C4-2B (cell line): ENCODE measurements around the gene C1orf74.

Experiments
- H3K27ac ChIP-seq: fragments of 450-650 bp; 2 replicates; pipeline ENCODE4 v1.5.1; 2017
- ZFX ChIP-seq: fragments of 450-650 bp; IDR thresholded peaks from 2 replicates; pipeline ENCODE4 v1.6.1; 2017
- TF ChIP-seq, protein P1 (sequence below): fragments of 450-650 bp; conservative IDR thresholded peaks from 2 replicates; pipeline ENCODE4 v1.5.1; 2017; ENCODE audit warnings: mild to moderate bottlenecking

C1orf74 gene

DNA sequence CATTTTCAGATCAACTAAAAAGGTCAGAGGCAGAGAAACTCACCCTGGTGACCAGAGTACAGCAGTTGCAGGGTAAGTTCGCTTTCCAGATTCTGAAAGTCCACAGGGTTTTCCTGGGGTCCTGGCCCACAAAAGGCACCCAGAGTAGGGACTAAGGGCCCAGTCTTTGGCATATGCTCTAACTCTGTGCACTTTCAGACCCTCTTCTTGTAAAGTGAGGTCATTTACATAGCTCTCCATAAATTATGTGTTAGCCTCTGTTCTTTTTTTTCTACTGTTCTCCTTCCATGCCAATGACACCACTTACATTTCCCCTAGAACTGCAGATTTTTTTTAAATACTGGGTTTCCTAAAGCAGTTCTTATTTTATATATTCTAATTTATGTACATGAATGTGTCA, 6.3 kb downstream of the C1orf74 start:
- TF ChIP-seq ZFX: no peak
- TF ChIP-seq, protein P1, sequence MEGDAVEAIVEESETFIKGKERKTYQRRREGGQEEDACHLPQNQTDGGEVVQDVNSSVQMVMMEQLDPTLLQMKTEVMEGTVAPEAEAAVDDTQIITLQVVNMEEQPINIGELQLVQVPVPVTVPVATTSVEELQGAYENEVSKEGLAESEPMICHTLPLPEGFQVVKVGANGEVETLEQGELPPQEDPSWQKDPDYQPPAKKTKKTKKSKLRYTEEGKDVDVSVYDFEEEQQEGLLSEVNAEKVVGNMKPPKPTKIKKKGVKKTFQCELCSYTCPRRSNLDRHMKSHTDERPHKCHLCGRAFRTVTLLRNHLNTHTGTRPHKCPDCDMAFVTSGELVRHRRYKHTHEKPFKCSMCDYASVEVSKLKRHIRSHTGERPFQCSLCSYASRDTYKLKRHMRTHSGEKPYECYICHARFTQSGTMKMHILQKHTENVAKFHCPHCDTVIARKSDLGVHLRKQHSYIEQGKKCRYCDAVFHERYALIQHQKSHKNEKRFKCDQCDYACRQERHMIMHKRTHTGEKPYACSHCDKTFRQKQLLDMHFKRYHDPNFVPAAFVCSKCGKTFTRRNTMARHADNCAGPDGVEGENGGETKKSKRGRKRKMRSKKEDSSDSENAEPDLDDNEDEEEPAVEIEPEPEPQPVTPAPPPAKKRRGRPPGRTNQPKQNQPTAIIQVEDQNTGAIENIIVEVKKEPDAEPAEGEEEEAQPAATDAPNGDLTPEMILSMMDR: no peak
- no peak overlapping the region for H3K27ac ChIP-seq

DNA sequence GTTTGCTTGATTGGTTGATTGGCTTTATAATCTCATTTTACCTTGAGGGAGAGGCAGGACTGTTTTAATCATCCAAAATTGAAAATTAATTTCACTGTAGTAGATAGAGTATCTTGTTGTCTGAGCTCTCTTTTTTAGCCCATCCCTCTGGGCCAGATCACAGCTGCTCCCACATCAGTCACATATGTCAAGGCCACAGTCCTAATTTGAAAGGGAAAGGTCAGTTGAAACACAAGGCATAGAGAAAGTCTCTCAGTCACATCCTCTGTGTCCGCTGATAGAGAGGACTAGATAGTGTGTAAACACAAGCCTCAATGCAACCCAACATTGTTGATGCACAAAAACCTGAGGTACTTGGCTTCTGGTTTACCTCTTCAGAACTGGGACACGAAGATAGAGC, 6.8 kb downstream of the C1orf74 start:
- no peak overlapping the region for H3K27ac ChIP-seq
- no peak for TF ChIP-seq ZFX
- TF ChIP-seq, protein P1: no peak

DNA sequence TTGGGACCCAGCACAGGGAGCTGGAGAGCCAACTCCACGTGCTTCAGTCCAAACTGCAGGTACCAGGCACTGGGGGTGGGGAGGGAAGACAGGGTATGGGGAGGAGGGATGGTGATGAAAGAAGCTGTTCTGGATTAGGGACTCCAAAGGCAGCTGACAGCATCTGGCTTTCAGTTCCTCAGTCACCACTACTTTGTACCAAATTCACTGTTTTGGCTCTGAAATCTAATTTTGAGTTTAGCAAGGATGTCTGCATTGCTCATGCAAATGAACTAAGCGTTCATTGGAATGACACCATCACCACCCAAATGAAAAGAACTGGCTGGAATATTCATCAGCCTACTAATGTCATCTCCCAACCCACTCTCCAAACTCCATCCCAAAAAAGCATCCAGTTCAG, 8.7 kb downstream of the C1orf74 start:
- H3K27ac ChIP-seq: no peak overlapping the region
- no peak for TF ChIP-seq ZFX
- TF ChIP-seq, protein P1: no peak

- H3K27ac ChIP-seq: no peak overlapping the region
- TF ChIP-seq, protein P1: no peak
- no peak for TF ChIP-seq ZFX
Measured at GRCh38 chr1:209774592-209774991, 9.8 kb downstream of the C1orf74 start.

DNA sequence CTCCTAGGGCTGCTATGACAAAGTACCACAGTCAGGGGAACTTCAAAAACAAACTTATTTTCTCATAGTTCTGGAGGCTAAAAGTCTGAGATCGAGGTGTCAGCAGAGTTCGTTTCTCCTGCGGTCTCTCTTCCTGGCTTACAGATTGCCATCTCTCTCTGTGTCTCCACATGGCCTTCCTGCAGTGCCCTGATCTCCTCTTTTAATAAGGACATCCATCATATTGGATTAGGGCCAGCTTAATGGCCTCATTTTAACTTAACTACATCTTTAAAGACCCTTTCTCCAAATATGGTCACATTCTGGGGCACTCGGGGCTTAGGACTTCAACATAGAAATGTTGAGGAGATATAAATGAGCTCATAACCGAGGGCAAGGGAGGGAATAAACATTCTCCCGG, 12.2 kb downstream of the C1orf74 start:
- H3K27ac ChIP-seq: no peak overlapping the region
- no peak for TF ChIP-seq ZFX
- TF ChIP-seq, protein P1: no peak

- no peak for TF ChIP-seq ZFX
- TF ChIP-seq, protein P1: no peak
- no peak overlapping the region for H3K27ac ChIP-seq
Measured at GRCh38 chr1:209770636-209771415, 13.5 kb downstream of the C1orf74 start.

GRCh38 chr1:209769971-209770370, 14.4 kb downstream of the C1orf74 start:
- TF ChIP-seq ZFX: no peak
- TF ChIP-seq, protein P1: no peak
- H3K27ac ChIP-seq: no peak overlapping the region
